Activated naive CD8-positive, alpha-beta T cell treated with anti-CD3 and anti-CD28 coated beads for 36 hours (primary cell): ENCODE results near the gene VSTM1. TPM values are rescaled to one million over a fixed set of nuclear protein-coding genes. Genes with fewer than 3 reads are reported as not detected.
"Not testable (repeated sequence)": the region's sequence is repeated elsewhere in the genome, so short reads cannot be mapped to it uniquely, and the experiment has no call there.

Source experiments
- DNase-seq: peaks from one replicate; pipeline ENCODE4 v3.0.0; 2021
- H3K27ac Mint-ChIP-seq: one replicate; pipeline ENCODE4 v1.8.0; 2022; ENCODE audit warnings: mild to moderate bottlenecking, moderate library complexity, mixed read lengths
- H3K27me3 Mint-ChIP-seq: one replicate; pipeline ENCODE4 v1.8.0; 2022; ENCODE audit warnings: mild to moderate bottlenecking, mixed read lengths
- H3K36me3 Mint-ChIP-seq: one replicate; pipeline ENCODE4 v1.8.0; 2021; ENCODE audit warnings: mild to moderate bottlenecking, mixed read lengths
- H3K4me1 Mint-ChIP-seq: one replicate; pipeline ENCODE4 v1.8.0; 2021; ENCODE audit warnings: mixed read lengths
- H3K4me3 Mint-ChIP-seq: one replicate; pipeline ENCODE4 v1.8.0; 2022; ENCODE audit warnings: mild to moderate bottlenecking, moderate library complexity, mixed read lengths
- H3K9me3 Mint-ChIP-seq: one replicate; pipeline ENCODE4 v1.8.0; 2022; ENCODE audit warnings: mixed read lengths
- total RNA-seq, 2 experiments: library from RNA; stranded (reverse); gene quantifications; one replicate each; pipeline ENCODE4 v1.2.3, GENCODE V29; 2021

Gene VSTM1, protein sequence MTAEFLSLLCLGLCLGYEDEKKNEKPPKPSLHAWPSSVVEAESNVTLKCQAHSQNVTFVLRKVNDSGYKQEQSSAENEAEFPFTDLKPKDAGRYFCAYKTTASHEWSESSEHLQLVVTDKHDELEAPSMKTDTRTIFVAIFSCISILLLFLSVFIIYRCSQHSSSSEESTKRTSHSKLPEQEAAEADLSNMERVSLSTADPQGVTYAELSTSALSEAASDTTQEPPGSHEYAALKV
- total RNA-seq: not detected

DNA sequence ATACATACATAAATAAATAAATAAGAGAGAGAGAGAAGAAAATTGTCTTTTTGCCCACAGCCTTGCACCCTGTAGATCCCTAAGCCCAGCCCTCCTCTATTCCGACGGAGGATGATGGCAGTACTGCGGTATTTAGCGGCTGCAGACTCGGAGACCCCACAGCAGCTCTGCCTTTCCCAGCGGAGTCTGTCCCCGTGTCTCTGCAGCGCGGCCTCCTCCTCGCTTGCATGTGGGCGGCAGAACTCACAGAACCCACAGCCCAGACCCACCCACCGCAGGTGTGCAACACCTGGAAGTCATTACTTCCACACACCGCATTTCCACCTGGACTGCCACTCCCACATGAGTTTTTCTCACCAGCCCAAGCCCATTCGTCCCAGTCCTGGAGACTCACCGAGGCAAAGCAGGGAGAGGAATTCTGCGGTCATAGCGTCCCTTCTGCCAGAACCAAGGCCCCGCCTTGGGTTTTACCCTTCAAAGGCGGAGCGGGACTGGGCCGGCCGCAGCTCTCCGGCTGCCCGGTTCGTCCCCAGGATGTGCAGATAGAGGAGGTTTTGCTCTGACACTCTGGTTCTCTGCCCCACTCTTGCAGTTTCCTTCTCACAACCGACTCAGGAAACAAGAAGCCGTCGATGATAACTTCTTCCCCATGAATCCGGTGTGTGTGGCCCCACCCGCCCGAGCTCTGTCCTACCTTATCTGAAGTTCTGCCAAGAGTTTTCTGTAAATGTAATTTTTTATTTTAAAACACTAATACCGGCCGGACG lies at the start of gene VSTM1:
Gene VSTM1 (minus strand): TSS at position 548 of the 767 bp plus-strand sequence. CDS start 120 bp downstream, at position 428.
- H3K4me1 Mint-ChIP-seq: no peaks in the 10 kb centered on the region
- DNase-seq: no peak
- H3K27me3 Mint-ChIP-seq: peaks cover 31% of the 10 kb centered on the region
- no peak within 1 kb of the TSS for H3K4me3 Mint-ChIP-seq
- H3K36me3 Mint-ChIP-seq: no peaks in the 10 kb centered on the region
- no peak within 1 kb of the TSS for H3K27ac Mint-ChIP-seq
- H3K9me3 Mint-ChIP-seq: no peaks in the 10 kb centered on the region

DNA sequence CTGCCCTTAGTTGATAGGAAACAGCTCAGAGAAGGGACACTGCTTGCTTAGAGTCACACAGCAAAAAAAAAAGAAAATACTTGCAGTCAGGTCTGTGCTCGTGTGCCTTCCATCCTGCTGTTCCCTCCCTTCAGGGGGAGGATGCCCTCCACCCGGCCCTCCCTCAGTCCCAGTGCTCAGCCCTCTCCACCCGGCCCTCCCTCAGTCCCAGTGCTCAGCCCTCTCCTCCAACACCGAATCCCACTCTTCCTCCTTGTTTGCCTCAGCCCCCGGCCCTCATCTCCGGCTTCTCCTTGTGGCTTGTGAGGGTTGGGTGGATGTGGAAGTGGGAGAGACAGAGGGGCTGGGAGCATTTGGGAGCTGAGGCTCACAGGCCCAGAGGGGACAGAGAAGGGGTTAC lies 46.0 kb upstream of the VSTM1 start:
- DNase-seq: no peak
- Mint-ChIP-seq H3K9me3 (no peaks in the 10 kb centered on the region), H3K27ac (no peak overlapping the region), H3K4me1 (peaks cover 22% of the 10 kb centered on the region), H3K27me3 (no peaks in the 10 kb centered on the region), H3K36me3 (peaks cover 32% of the 10 kb centered on the region), H3K4me3 (no peak overlapping the region)

GRCh38 chr19:54108496-54108895 lies 44.8 kb upstream of the VSTM1 start:
- Mint-ChIP-seq H3K27ac (no peak overlapping the region), H3K4me1 (peaks cover 21% of the 10 kb centered on the region), H3K9me3 (no peaks in the 10 kb centered on the region), H3K4me3 (no peak overlapping the region), H3K27me3 (no peaks in the 10 kb centered on the region), H3K36me3 (peaks cover 29% of the 10 kb centered on the region)
- DNase-seq: no peak

DNA sequence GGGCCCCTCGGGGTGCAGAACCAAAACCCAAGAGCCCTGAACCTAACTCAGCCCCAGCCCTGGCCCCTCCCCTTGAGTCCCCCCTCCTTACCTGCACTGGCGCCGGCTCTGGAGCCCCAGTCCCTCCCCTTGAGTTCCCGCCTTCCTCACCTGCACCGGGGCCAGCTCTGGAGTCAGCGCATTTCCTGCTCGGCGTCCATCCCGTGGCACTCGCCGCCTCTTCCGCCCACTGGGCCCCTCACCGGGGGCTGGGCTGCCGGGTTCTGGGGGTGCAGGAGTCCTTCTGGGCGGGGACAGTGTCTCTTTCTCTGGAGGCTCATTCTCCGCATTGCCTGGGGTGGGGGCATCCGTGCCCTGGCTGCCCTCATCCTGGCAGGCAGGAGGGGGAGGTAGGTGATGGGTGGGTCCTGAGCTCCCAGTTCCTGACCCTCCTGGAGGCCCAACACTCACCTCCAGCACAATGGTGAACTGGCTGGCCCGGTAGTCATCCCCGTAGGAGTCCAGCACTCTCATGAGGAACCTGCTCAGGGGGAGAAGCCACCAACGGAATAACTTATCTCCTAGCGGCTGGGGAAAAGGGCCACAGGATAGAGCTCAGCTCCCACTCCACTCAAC lies 44.3 kb upstream of the VSTM1 start:
- DNase-seq: no peak
- H3K4me3 Mint-ChIP-seq: no peak overlapping the region
- peaks cover 25% of the 10 kb centered on the region for H3K36me3 Mint-ChIP-seq

GRCh38 chr19:54106716-54107115 lies 43.0 kb upstream of the VSTM1 start:
- Mint-ChIP-seq H3K27ac (no peak overlapping the region), H3K4me1 (peaks cover 22% of the 10 kb centered on the region), H3K27me3 (no peaks in the 10 kb centered on the region), H3K4me3 (no peak overlapping the region), H3K9me3 (no peaks in the 10 kb centered on the region), H3K36me3 (peaks cover 19% of the 10 kb centered on the region)
- no peak for DNase-seq

More for the DNA sequence above, 44.3 kb upstream of the VSTM1 start:
- Mint-ChIP-seq H3K4me1 (peaks cover 20% of the 10 kb centered on the region), H3K9me3 (no peaks in the 10 kb centered on the region), H3K27me3 (no peaks in the 10 kb centered on the region), H3K27ac (no peak overlapping the region)

GRCh38 chr19:54105796-54106195 lies 42.1 kb upstream of the VSTM1 start:
- Mint-ChIP-seq H3K27ac (no peak overlapping the region), H3K27me3 (no peaks in the 10 kb centered on the region), H3K4me1 (peaks cover 21% of the 10 kb centered on the region), H3K4me3 (peak overlapping the region; percentile 40), H3K36me3 (peaks cover 18% of the 10 kb centered on the region), H3K9me3 (no peaks in the 10 kb centered on the region)
- DNase-seq: no peak

DNA sequence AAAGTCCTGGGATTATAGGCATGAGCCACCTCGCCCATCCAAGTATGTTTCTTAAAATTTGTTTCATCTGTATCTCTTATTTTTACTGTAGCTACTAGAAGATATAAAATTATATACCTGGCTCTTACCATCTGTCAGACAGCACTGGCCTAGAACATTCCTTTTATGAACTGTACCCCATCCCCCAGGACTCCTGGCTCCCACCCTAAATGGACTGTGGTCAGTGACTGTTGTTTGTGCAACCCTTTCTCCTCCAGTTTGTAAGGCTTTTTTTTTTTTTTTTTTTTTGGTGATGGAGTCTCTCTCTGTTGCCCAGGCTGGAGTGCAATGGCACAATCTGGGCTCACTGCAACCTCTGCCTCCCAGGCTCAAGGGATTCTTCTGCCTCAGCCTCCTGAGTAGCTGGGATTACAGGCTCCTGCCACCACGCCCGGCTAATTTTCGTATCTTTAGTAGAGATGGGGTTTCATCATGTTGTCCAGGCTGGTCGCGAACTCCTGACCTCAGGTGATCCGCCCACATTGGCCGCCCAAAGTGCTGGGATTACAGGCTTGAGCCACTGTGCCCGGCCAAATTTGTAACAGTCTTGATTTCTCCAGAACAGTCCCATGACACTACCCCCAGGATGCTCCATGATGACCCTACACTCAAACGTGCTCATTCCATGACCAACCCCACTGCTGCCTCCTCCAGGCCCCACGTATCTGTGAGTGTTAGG lies 41.5 kb upstream of the VSTM1 start:
- Mint-ChIP-seq H3K9me3 (no peaks in the 10 kb centered on the region), H3K4me3 (peak overlapping the region; percentile 25), H3K36me3 (peaks cover 14% of the 10 kb centered on the region), H3K27ac (no peak overlapping the region), H3K4me1 (peaks cover 18% of the 10 kb centered on the region), H3K27me3 (no peaks in the 10 kb centered on the region)
- DNase-seq: no peak

DNA sequence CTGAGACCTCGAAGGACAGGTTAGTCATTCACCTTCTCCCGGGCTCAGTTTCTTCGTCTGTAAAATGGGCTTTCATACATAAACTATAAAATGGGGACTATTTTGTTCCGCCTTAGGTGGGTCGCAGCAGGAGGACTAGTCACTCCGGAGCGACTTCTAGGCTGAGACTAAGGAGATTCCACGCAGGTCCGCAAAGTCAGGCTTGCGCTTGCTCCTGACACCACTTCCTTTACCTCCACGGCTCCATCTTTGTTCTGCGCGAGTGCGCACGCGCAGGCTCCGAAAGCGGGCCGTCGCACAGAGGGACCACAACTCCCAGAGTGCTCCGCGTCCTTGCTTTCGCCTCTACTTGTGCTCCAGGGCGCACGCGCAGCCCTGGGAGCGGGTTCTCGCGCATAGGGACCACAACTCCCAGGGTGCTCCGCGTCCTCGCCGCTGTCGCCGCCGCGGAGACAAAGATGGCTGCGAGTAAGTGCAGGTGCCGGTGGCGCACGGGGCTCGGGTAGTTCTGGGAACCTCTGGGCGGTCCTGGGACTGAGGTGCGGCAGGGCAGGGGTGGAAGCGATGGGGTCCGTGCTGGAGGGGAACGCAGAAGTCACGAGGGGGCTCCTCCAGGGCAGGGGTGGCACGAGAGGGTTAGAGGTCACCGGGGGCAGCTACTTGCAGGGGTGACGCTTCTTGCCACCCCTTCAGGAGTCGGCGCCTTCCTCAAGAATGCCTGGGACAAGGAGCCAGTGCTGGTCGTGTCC lies 38.9 kb upstream of the VSTM1 start, which contains the start of gene NDUFA3:
Gene NDUFA3 (plus strand): TSS at position 435 of the 749 bp plus-strand sequence. CDS start 24 bp downstream, at position 459.
- Mint-ChIP-seq H3K36me3 (peaks cover 13% of the 10 kb centered on the region), H3K4me1 (peaks cover 17% of the 10 kb centered on the region), H3K27me3 (no peaks in the 10 kb centered on the region), H3K4me3 (peak within 1 kb of the TSS; percentile 100), H3K9me3 (no peaks in the 10 kb centered on the region), H3K27ac (peak within 1 kb of the TSS; percentile 98)
- peak; percentile 98 for DNase-seq

DNA sequence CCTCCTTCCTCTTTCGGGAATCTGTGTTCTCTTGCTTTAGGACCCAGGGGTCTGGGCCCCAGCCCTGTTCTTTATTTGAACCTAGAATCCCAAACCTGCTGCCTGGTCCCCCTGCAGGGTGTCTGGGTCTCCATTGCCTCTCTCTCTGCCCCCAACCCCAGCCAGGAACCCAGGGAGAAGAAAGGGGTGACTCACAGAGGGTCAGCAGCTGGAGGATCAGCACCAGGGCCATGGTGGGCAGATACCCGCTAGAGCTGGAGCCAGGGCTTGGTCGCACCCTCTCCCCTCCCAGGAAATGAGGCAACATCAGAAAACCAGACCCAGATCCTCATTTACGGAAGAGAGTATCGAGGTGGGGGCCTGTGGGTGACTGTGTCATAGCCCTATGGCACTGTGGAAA lies 36.9 kb upstream of the VSTM1 start, which contains the start of gene OSCAR:
Gene OSCAR (minus strand): TSS at position 243 of the 400 bp plus-strand sequence. CDS start 11 bp downstream, at position 232.
- H3K4me1 Mint-ChIP-seq: peaks cover 21% of the 10 kb centered on the region
- H3K27me3 Mint-ChIP-seq: peaks cover 14% of the 10 kb centered on the region
- peaks cover 2% of the 10 kb centered on the region for H3K36me3 Mint-ChIP-seq
- H3K4me3 Mint-ChIP-seq: peak within 1 kb of the TSS; percentile 51
- no peak for DNase-seq
- no peaks in the 10 kb centered on the region for H3K9me3 Mint-ChIP-seq
- H3K27ac Mint-ChIP-seq: no peak within 1 kb of the TSS

DNA sequence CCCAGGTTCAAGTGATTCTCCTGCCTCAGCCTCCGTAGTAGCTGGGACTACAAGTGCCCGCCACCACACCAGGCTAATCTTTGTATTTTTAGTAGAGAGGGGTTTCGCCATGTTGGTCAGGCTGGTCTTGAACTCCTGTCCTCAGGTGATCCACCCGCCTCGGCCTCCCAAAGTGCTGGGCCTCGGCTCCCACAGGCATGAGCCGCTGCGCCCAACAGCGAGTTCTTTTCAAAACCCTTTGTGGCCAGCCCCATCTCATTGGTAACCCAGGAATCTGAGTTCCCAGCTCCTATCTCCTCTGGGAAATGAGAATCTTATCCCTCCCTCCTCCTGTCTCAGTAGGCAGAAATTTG lies 36.2 kb upstream of the VSTM1 start:
- H3K4me1 Mint-ChIP-seq: peaks cover 18% of the 10 kb centered on the region
- H3K36me3 Mint-ChIP-seq, H3K9me3 Mint-ChIP-seq, DNase-seq, H3K27ac Mint-ChIP-seq, H3K4me3 Mint-ChIP-seq: not testable (repeated sequence)
- peaks cover 20% of the 10 kb centered on the region for H3K27me3 Mint-ChIP-seq

DNA sequence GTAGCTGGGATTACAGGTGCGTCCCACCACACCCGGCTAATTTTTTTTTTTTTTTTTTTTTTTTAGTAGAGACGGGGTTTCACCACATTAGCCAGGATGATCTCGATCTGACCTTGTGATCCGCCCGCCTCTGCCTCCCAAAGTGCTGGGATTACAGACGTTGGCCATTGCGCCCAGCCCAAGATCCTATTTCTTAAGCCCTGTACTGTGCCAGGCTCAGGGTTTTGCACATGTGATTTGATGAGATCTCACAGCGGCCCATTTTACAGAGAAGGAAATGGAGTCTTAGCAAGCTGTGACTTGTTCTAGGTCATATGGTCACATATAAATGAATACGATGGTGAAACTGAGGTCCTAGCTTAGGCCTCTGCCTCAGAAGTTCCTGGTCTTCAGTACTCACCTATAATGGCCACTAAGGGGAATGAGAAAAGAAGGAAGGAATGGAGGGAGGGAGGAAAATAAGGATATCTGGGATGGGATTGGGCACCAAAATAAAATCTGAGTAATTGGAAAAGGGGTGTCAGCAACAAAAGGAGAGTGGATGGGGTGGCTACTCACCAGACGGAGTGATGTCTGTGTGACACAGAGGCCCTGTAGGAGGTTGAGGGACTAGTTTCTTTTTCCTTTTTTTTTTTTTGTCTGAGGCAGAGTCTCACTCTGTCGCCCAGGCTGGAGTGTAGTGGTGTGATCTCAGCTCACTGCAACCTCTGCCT lies 35.6 kb upstream of the VSTM1 start:
- no peak overlapping the region for H3K4me3 Mint-ChIP-seq
- H3K27me3 Mint-ChIP-seq: peaks cover 26% of the 10 kb centered on the region
- no peak overlapping the region for H3K27ac Mint-ChIP-seq

DNA sequence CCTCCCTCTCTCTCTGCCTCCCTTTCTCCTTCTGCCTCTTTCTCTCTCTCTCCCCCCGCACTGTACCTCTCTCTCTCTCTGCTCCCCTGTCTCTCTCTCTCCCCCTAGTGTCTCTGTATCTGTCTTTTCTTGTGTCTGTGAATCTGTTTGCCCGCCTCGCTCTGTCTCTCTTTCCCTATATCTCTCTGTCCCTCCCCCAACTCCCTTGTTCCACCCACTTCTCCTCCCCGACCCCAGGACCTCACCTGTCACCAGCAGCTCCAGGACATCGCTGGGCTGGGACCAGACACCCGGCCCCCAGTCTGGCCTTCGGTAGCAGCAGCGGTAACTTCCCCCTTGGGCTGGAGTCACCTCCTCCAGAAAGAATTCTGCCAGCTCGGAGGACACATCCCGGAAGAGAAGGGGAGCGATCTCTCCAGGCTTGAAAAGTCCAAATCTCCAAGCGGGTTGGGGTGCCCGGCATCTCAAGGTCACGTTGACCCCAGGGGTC lies 33.0 kb upstream of the VSTM1 start:
- DNase-seq: no peak
- H3K27ac Mint-ChIP-seq: no peak overlapping the region
- H3K4me1 Mint-ChIP-seq: peaks cover 7% of the 10 kb centered on the region
- H3K9me3 Mint-ChIP-seq: peaks cover 2% of the 10 kb centered on the region
- H3K36me3 Mint-ChIP-seq: no peaks in the 10 kb centered on the region
- H3K4me3 Mint-ChIP-seq: peak overlapping the region; percentile 7
- H3K27me3 Mint-ChIP-seq: peaks cover 45% of the 10 kb centered on the region

More for the DNA sequence above, 35.6 kb upstream of the VSTM1 start:
- H3K4me1 Mint-ChIP-seq: peaks cover 17% of the 10 kb centered on the region
- no peaks in the 10 kb centered on the region for H3K9me3 Mint-ChIP-seq
- H3K36me3 Mint-ChIP-seq: no peaks in the 10 kb centered on the region
- DNase-seq: no peak

DNA sequence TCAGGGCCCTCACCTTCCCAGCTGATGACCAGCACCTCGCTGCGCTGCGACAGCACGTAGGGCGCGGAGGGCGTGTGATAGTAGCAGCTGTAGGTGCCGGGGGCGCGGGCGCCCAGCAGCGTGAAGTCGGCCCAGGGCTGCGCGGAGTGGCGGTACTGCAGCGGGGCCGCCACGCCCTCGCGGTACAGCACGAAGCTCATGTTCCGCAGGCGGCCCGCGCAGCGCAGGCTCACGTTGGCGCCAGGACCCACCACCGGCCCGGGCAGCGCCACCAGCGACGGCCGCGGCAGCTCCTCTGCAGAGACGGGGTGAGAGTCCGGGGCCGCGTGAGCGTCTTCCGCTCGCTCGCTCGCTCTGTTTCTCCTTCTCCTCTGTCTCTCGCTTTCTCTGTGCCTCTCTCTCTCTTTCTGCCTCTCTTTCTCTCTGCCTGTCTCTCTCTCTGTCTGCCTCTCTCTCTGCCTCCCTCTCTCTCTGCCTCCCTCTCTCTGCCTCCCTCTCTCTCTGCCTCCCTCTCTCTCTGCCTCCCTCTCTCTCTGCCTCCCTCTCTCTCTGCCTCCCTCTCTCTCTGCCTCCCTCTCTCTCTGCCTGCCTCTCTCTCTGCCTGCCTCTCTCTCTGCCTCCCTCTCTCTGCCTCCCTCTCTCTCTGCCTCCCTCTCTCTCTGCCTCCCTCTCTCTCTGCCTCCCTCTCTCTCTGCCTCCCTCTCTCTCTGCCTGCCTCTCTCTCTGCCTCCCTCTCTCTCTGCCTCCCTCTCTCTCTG lies 32.3 kb upstream of the VSTM1 start:
- not testable (repeated sequence) for H3K36me3 Mint-ChIP-seq, H3K27ac Mint-ChIP-seq, H3K4me1 Mint-ChIP-seq, H3K9me3 Mint-ChIP-seq
- DNase-seq: peak; percentile 65
- H3K27me3 Mint-ChIP-seq: peaks cover 51% of the 10 kb centered on the region
- peak overlapping the region; percentile 55 for H3K4me3 Mint-ChIP-seq
